ENCODE measurements around the gene SIPA1.
"Not testable (repeated sequence)": the region's sequence is repeated elsewhere in the genome, so short reads cannot be mapped to it uniquely, and the experiment has no call there.

Gene SIPA1

DNA sequence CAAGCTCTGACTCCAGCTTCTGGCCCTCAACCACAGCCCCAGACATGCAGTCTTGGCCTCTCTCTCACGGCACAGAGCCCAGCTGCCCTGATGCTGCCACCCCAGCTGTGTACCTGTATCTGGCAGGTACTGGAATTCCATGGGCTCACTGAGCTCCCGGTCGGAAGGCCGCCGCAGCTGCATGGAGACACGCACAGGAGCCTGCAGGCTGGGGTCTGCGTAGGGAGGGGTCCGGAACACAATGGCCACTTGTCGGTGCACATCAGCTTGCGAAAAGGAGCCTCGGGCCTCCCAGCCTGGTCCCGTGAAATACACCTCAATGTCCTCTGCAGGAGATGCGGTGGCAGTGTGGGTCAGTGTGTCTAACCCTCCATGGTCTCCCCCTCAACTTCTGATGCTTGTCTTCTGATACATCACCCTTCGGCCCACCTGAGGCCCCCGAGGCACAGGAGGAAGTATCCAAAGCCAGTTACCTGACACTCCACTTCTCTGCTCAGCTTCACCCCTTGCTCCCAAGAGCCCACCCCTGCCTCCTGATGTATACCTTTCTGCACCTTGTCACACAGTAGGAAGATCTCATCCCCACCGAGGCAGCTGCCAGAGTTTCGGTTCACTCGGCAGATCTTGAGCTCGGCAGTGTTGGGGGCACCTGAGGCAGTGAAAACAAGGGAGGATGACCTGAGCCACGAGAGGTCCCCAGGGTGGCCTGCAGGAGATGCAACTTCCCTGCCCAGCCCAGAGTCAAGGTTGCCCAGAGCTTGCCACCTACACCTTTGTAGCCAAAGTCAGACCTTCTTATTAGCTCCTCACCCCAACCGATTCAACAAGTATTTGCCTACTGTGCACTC, 20.5 kb downstream of the SIPA1 start:
- no peak for DNase-seq (ENCODE audit: low read depth)

DNA sequence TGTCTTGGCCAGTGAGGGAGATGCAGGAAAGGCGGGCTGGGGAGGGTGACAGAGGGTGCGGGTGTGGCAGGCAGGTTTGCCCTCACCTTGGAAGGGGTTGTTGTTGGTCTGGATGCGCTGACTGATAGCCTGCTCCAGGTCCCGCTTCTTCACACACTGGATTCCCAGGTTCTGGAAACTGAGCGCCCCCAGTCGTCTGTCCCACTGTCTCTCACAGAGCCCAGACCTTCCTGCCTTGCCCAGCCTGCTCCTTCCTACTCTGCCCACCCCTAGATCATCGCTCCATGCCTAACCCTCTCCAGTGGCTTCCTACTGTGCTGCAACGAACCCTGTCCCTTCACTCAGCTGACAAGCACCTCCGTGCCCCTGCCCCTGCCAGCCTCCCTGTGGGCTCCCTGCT, 22.1 kb downstream of the SIPA1 start:
- DNase-seq (ENCODE audit: low read depth), result no peak

DNA sequence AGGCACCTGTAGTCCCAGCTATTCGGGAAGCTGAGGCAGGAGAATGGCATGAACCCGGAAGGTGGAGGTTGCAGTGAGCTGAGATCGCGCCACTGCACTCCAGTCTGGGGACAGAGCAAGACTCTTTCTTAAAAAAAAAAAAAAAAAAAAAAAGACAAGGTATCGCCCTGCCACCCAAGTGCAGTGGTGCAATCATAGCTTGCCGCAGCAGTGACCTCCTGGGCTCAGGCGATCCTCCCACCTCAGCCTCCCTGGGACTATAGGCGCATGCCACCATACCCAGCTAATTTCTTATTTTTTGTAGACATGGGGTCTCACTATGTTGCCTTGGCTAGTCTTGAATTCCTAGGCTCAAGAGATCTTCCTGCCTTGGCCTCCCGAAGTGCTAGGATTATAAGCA, 23.0 kb downstream of the SIPA1 start:
- not testable (repeated sequence) for DNase-seq (ENCODE audit: low read depth)

DNA sequence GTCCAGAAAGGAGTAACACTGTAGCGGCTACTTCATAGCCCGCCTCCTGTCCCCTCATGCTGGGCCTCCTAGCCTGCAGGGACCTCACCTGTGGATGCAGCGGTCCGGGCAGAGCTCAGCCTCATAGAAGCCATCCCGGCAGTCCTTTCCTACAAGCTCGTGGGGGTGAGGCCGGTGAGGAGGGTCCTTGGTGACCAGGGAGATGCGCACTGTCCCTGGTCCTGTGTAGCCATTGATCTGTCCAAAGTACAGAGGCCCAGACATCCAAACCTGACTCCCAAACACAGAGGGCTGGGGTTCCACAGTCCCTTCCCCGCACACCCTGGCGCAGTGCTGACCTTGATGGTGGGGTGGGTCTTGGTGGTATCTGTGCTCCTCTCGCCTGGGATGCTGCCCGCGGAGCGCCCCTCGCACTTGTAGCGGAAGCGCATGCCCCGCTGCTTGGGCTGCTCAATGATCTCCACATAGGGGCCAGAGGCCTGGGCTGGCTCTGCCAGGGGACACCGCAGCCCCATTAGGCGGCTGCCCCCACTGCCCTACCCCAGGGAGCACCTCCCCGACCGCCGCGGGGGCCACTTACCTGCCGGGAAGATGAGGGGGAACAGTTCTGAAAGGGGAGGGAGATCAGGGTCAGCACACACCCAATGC, 23.8 kb downstream of the SIPA1 start:
- DNase-seq (ENCODE audit: low read depth), result no peak

DNA sequence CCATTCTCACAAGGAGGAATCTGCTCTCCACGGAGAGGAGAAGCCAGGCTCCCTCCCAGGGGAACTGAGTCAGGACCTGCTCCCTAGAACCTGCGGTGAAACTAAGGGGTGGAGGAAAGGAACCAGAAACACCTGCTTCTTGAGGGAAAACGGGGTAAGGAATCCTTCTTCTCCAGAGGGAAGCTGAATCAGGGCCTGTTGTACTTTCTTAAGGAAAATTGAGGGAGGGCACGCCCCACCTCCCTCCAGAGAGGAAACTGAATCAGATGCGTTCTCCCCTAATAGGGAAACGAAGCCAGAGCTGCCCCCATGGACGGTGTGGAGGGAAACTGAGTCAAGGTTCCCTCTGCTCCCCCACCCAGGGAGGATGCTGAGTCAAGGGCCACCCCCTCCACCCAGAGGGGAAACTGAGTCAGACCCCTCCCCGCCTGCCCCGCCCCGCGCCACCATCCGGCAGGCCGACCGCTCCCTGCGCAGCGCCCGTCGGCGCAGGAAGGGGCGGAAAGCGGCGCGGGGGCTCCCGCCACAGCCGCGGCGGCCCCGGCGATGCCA, 24.4 kb downstream of the SIPA1 start:
- DNase-seq (ENCODE audit: low read depth), result no peak

DNA sequence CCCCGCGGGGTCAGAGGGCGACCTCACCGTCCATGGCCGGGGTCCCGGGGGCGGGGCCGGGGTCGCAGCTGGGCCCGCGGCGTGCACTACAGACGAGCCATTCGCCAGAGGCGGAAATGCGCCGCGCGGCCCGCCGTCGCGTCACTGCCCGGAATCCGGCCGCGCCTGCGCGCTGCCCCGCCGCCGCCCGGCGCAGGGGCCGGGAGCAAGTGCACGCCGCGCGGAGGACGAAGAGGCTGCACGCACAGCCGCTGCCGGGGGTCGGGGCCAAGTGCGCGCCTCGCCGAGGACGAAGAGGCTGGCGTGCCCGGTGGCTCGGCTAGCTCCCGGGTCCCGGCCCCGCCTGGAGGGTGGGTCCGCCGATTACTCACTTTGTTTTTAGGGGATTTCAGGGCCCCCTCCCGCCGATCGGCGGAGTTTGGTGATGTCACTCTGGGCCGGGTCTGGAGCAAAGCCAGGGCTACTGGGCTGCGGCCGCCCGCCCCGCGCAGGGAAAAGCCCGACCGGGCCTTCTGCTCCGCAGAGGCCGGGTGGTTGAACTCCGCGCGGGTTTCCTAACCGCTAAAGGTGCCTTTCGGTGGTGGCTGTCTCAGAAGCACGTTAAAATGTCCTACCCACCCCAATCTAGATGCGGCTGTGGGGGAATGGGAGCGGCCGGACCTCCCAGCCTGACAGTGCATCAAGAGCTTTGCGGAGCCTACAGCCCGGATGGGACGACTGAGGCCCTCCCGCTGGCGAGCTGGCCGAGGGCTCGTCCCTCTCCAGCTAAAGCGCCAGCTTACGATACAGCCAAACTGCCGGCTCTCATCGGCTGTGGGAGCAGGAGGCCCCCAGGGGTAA, 25.1 kb downstream of the SIPA1 start, which contains the start of gene RELA:
Gene RELA, minus strand, starts transcription at position 118 of the 840 bp plus-strand sequence. Its CDS starts 84 bp downstream, at position 34.
- peak; percentile 79 for DNase-seq (ENCODE audit: low read depth)

DNA sequence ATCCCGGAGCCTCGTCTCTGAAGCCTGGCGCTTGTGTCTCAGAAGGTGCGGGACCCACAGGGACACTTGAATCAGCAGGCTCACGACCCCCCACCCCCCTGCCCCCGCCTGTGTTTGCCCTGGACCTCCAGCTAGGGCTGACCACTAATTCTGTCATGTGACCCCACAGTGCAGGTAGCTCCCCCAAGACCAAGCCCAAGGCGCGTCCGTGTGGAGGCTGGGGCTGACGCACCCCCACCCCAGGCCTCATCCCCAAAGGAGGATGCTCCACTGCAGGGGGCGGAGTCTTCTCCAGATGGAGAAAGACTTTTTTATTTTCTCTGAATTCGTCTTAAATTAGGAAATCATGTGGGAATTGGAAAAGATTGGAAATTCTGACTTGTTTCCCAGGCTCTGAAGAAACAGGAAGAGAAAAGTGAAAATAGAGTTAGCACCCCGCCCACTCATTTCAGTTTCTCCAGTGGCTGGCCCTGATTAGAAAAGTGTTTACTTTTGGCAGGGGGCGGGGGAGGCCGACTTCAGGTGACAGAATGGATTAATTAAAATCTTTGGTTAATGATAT, 25.8 kb downstream of the SIPA1 start:
- DNase-seq (ENCODE audit: low read depth), result no peak

DNA sequence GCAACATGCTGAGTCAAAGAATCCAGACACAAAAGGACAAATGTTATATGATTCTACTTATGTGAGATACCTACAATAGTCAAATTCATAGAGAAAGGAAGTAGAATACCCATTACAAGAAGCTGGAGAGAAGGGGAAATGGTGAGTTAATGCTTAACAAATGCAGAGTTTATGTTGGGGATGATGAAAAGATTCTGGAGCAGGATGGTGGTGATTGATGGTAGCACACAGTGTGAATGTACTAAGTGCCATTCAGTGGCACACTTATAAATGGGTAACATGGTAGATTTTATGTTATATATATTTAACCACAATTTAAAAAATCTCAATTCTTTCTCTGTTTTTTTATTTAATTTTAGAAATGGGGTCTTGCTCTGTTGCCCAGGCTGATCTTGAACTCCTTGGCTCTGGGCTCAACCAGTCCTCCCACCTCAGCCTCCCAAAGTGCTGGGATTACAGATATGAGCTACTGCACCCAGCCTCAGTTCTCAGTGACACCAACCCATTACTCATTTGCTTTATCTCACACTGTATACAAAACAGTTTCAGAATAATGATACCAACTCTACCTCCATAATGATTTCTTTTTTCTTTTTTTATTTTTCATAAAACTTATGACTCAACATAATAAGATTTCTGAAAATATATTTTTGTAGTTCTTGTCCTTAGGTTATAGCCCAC, 34.4 kb downstream of the SIPA1 start:
- no peak for DNase-seq (ENCODE audit: low read depth)

DNA sequence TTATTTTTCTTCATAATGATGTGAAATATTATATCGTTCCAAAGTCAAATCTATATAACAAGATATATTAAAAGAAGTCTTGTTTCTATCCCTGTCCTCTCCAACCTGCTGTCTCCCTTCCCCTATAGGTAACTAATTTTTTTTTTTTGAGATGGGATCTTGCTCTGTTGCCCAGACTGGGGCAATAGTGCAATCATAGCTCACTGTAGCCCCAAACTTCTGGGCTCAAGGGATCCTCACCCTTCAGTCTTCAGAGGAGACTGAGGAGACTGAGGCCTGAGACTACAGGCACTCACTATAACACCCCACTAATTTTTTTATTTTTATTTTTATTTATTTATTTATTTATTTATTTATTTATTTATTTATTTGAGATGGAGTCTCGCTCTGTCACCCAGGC, 35.1 kb downstream of the SIPA1 start:
- no peak for DNase-seq (ENCODE audit: low read depth)

DNA sequence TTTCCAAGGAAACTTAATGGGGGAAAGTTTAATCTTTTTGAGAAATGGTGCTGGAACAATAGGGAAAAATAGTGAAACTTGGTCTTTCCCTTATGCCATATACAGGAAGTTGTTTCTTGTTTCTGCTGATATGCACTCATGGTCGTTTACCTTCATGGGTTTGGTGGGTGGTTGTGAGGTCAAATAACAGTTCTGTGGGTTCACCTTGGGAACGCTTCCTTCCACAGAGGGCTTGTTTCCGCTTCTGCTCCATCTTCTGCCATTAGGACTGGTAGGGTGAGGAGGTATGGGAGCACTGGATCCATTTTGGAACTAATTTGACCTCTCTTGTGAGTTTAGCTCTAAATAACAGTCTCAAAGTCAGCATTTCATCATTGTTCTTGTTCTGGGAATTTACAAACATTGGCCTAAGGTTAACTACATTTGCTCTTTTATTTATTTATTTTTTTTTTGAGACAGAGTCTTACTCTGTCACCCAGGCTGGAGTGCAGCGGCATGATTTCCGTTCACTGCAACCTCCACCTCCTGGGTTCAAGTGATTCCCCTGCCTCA, 42.4 kb downstream of the SIPA1 start:
- no peak for DNase-seq (ENCODE audit: low read depth)

DNA sequence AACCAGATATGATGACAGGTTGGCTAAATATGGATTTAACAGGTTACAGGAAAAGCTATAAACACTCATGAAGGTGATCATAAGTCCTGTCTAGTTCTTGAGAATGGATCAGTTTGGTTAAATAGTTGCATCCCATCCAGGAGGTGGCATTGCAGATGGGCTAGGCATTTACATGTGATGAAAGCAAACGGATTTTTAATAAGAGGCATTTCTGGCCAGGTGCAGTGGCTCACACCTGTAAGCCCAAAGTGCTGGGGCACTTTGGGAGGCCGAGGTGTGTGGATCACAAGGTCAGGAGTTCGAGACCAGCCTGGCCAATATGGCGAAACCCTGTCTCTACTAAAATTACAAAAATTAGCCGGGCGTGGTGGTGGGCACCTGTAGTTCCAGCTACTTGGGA, 45.6 kb downstream of the SIPA1 start:
- DNase-seq (ENCODE audit: low read depth), result not testable (repeated sequence)

DNA sequence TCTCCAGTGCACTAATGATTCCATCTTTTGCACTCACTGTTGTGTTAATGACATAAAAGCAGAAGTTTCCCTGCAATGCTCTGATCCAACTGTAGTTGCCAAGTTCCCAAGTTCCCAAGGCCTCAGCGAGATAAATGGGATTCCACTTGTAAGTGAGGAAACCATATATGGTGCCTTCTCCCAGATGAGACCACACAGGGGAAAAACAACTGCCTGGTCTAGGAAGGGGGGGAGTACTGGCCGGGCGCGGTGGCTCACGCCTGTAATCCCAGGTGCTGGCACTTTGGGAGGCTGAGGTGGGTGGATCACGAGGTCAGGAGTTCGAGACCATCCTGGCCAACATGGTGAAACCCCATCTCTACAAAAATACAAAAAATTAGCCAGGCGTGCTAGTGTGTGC, 48.1 kb downstream of the SIPA1 start:
- DNase-seq (ENCODE audit: low read depth), result no peak

DNA sequence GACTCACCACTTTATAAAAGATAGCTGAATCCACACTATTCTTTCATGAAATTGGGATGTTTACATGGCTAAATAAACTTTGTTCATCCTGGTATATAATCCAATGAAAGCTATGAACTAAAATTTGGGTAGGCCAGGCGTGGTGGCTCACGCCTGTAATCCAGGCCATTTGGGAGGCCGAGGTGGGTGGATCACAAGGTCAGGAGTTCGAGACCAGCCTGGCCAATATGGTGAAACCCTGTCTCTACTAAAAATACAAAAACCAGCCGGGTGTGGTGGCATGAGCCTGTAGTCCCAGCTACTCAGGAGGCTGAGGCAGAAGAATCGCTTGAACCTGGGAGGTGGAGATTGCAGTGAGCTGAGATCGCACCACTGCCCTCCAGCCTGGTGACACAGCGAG, 53.9 kb downstream of the SIPA1 start:
- not testable (repeated sequence) for DNase-seq (ENCODE audit: low read depth)

DNA sequence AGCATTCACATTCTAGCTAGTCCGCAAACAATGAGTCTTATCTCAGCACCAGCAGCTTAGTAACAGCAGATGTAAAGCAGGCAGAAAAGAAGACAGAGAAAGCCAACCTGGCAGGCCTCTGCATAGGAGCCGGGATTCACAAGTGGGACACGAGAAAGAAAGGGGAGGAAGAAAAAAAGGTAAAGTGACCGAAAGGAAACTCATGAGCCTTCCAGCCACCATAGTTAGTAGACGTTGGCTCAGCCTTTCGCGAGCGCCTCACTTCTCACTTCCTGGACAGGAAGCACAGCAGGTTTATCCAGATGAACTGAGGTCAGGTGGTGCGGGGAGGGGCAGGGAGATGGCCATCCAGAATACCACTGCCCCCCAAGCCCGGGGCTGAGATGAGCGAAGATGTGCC, 54.5 kb downstream of the SIPA1 start:
- DNase-seq (ENCODE audit: low read depth), result no peak

DNA sequence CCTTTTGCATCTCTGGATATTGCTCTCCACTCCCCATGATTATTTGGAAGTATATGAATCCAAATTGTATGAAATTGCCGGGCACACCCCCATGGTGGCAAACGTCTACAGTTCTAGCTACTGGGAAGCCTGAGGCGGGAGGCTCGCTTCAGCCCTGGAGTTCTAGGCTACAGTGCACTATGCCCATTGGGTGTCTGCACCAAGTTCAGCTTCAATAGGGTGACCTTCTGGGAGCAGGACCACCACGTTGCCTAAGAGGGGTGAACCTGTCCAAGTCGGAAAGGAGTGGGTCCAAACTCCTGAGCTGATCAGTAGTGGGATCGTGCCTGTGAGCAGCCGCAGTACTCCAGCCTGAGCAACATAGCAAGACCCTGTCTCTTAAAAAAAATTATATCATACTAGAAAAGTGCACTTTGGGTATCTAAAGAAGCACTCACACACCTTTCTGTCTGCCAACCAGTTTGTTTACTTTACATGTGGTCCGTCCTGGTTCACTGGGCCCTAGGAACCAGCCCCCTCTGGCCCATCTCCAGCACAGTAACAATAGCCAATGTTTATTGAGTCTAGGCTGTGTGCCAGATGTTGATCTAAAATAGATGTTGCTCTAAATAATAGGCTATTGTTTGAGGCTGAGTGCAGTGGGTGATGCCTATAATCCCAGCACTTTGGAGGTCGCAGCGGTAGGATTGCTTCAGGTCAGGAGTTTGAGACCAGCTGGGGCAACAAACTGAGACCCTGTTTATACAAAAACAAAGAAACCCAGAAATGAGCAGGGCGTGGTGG, 57.7 kb downstream of the SIPA1 start:
- no peak for DNase-seq (ENCODE audit: low read depth)

DNA sequence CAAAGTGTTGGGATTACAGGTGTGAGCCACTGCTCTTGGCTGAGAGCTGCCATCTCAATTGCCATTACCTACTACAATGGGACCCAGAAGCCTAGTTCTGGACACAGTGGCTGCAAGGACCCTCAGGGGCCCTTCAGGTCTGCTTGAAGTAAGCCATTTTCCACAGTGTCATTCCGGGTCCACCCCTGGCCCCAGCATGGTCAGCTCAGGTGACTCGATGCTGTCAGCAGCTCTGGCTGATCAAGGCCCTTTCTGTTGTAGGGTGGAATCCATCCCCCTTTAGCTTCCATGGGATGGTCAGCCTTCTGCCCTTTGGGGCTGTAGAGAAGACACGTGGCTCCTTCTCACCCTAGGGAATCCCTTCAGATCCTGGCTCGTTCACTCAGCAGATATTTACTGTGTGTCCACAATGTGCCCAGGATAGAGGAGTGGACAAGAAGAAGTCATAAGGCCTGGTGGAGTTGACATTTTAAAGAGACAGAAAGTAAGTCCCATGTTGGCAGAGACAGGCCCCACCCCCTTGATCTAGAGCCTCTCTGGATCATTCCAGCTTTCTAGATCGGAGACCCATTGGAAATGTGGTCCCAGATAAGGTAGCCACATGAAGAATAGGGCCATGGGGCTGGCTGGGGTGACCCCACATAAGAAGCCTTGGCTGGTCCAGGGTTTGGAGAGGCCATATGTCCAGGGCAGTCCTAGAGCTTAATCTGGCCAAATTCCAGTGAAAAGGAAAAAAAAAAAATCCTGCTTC, 59.1 kb downstream of the SIPA1 start:
- no peak for DNase-seq (ENCODE audit: low read depth)

DNA sequence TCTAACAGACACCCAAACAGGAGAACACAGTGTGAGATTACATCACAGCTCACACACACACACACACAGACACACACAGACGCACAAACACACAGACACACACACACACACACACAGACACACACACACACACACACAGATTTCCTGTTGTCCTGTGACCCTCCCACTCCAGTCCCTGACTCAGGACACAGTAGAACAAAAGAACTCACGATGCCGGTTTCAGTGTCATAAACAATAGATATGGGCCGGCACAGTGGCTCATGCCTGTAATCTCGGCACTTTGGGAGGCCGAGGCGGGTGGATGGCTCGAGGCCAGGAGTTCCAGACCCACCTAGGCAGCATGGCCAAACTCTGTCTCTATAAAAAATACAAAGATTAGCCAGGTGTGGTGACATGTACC, 60.3 kb downstream of the SIPA1 start:
- no peak for DNase-seq (ENCODE audit: low read depth)

DNA sequence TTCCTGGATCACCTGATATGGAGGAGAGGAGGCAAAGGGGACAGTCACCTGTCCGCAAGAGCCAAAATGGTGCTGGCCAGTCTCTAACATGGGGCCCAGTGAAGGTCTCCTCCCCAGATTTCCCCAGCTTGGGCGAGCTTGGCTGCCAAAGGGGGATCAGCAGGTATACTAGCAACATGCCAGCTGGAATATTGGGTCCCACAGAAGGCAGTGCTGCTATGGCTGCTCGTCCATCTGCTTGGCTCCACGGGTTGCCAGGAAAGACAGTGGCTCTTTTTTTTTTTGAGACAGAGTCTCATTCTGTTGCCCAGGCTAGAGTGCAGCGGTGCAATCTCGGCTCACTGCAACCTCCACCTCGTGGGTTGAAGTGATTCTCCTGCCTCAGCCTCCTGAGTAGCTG, 61.4 kb downstream of the SIPA1 start:
- no peak for DNase-seq (ENCODE audit: low read depth)

DNA sequence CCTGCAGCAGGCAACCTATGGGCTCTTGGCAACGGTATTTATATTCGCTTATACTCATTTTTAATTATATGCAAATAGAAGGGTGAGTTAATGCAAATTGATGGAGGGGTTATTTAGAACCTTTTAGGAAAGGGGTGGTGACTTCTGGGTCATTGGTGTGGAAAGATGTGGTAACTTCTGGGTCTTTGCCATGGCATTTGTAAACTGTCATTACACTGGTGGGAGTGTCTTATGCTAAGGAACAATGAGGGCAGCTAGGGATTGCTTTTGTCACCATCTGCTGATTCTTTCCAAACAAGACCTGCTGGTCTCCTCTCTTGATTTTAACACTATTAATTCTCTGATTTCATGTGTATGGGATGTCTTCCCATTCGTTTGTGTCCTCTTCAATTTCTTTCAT, 62.5 kb downstream of the SIPA1 start:
- no peak for DNase-seq (ENCODE audit: low read depth)

Data from CMK (cell line).